Activated T-cell treated with anti-CD3 and anti-CD28 coated beads, Interleukin-2, amount 50 U/mL, for 48 hours (primary cell): ENCODE results near the gene KCNJ16.

ENCODE experiments used
- DNase-seq, 2 experiments: peaks; one replicate each; pipeline ENCODE4 v3.0.0-alpha.2; 2020

Gene KCNJ16

DNA sequence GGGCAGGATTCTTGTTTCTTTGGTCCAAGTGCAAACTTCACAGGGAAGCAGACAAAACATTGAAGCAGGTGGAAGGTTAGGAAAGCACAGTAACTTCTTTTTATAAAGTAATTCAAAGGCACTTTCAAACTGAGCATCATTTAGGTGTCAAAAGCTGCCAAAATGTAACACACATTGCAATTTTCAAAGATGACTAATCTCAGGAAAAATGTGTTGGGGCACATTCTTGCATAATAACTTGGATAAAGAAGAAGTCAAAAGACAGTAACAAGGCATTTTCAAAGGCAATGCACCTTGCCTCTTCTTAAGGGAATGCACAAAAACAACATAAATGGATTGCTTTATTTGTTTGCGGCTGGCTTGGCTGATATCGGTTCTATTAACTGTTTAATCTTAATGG, 97.9 kb downstream of the KCNJ16 start:
- DNase-seq: no peak

DNA sequence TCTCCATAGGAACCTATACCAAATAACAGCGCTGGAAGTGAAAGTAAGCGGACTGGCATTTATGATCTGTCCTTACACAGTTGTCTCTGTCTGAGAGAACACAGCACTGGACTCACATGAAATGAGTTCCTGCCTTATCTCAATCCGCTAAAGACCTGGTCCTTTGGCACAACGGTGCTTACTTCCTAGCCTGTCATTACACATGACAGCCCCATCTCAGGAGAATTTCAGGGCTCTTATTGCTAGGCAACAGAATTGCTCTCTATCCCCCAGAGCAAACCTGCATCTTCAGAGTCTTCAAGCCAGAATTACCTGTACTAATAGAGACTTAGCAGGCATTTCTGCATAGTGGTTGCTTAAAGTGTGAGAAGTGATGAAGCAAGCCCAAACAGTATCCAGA, 98.7 kb downstream of the KCNJ16 start:
- no peak for DNase-seq

DNA sequence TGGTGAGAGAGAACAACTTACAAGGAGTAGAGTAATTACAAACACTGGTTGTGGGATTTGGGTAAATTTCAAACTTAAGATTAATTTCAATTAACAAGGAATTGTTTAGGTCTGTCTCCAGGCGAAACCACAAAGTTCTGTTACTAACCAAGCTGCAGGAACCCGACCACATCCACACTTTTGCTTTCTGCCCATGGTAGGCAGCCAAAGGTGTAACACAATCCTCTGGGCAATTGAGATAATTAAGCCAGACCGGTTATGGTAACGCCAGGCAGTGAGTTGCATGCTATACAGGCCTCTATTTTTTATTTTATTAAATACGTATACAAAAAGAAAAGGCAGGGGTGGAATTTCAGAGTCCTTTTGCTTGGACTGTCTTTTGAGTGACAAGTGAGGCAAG, 106.4 kb downstream of the KCNJ16 start:
- no peak for DNase-seq

DNA sequence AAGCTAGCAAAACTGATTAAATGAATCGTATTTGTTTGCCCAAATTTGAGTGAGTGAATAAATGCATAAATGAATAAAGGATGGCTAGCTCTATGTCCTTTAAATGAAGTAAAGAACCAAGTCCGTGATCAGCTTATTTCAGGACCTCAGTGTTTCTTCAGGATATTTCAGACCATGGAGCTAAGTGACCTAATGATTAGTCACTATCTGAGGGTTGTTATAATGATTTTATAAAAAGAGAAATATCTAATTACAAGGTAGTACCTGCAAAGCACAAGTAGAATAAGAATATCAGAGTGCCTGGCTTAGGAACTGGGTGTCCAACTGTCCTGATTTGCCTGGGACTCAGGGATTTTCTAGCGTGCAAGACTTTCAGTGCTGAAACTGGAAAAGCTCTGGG, 106.8 kb downstream of the KCNJ16 start:
- no peak for DNase-seq

DNA sequence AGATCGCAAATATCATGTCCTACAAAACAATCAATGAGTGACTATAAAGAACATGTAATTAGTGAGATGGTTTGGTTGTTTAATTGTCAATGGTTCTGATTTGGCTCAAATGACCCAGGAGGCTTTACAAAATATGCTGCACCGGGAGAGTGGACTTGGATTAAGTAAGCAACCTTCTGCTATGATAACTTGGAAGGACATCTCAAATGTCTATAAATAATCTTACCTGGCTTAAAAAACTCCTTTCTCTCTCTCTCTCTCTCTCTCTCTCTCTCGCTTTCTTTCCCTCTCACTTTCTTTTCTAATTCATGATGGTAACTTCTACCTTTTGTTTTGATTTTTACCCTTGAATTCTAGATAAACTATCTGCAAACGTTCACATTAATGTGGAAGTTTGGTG, 108.5 kb downstream of the KCNJ16 start:
- DNase-seq: no peak

DNA sequence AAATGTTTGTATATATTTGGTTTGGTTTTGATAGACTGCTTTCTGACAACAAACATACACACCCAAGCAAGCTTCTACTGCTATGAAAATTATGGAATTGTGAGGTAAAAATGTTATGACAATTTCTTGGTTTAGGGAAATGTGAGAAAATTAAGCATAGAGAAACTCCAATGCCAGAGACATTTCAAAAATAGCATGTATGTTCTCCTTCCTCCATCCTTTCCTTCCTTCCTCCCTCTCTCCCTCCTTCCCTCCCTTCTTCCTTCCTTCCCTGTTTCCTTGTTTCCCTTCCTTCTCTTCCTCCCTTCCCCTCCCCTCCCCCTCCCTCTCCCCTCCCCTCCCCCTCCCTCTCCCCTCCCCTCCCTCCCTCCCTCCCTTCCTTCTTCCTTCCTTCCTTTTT, 109.2 kb downstream of the KCNJ16 start:
- no peak for DNase-seq

DNA sequence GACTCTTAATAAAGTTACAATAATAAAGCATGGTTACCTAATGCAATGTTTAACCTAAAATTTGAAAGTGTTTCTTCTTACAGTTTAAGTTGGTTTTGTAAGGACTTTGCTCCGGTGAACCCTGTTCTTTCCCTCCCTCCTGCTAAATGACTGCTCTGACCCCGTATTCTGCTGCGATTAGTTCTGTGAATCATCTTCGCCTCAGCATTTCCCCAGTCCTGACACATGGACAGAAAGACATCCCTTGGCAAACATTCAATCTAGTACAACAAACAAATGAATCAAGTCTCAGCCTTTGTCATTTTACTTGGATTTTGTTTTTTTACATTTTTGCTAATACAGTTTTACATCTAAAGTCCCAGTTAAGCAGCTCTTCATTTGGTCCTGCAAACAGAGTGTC, 109.7 kb downstream of the KCNJ16 start:
- no peak for DNase-seq
